Panc1 (cell line): ENCODE data around the gene TRDN. TPM values are rescaled to one million over a fixed set of nuclear protein-coding genes. Genes with fewer than 3 reads are reported as not detected.

Experiments used
- ATAC-seq: fragments of 200-7000 bp; cut with Tn5 transposase; 2 replicates; pipeline ENCODE4 v1.9.1; 2020; ENCODE audit warnings: mild to moderate bottlenecking, moderate library complexity
- BruUV-seq: library from RNA; stranded (reverse); fragments of 400-500 nt; replicated peaks from 2 replicates; lab custom pipeline; 2021; lab: Mats Ljungman, UMichigan
- CTCF ChIA-PET: fragments of 300-600 bp; sonication (Branson Sonifier 250); formaldehyde crosslinking; loops from one replicate; lab custom pipeline; 2022; ENCODE audit warnings: antibody characterized with exemption; lab: Charles Lee
- POLR2A ChIA-PET: fragments of 300-600 bp; sonication (Branson Sonifier 250); formaldehyde crosslinking; loops from one replicate; lab custom pipeline; 2022; ENCODE audit warnings: antibody characterized with exemption; lab: Charles Lee
- DNase-seq: peaks from one replicate; pipeline ENCODE4 v3.0.0-alpha.2; 2010; ENCODE audit warnings: low read depth, low spot score
- H3K27ac ChIP-seq: 2 replicates; pipeline ENCODE4 v1.5.1; 2011; ENCODE audit warnings: mild to moderate bottlenecking, low read length, inconsistent platforms
- H3K27me3 ChIP-seq: fragments of 200-500 bp; sonication (Bioruptor generic); 2 replicates; pipeline ENCODE4 v1.6.0; 2014; ENCODE audit warnings: low read length, inconsistent platforms; ENCODE audit not compliant: control insufficient read depth, insufficient read depth
- H3K36me3 ChIP-seq: fragments of 200-500 bp; sonication (Bioruptor generic); 2 replicates; pipeline ENCODE4 v1.5.1; 2014; ENCODE audit warnings: inconsistent platforms, mild to moderate bottlenecking, low read length, moderate library complexity; ENCODE audit not compliant: control insufficient read depth, insufficient read depth
- H3K4me1 ChIP-seq: 2 replicates; pipeline ENCODE4 v1.5.1; 2011; ENCODE audit warnings: inconsistent platforms, mild to moderate bottlenecking, low read length, moderate library complexity; ENCODE audit not compliant: control insufficient read depth, insufficient read depth
- H3K4me3 ChIP-seq, 2 experiments: 2 replicates each; pipeline ENCODE4 v1.5.1; 2011 to 2012; ENCODE audit warnings: low read depth in 2 of 2, low read length in 2 of 2, mild to moderate bottlenecking in 2 of 2, inconsistent platforms in 1 of 2, moderate library complexity in 1 of 2
- H3K9me3 ChIP-seq: fragments of 200-500 bp; sonication (Bioruptor generic); 2 replicates; pipeline ENCODE4 v1.5.1; 2014; ENCODE audit warnings: low read depth, mild to moderate bottlenecking, inconsistent platforms, low read length, moderate library complexity; ENCODE audit not compliant: control insufficient read depth, insufficient read depth
- CTCF ChIP-seq: fragments of 450-650 bp; IDR thresholded peaks from 2 replicates; pipeline ENCODE4 v1.5.1; 2017; ENCODE audit warnings: mild to moderate bottlenecking
- POLR2AphosphoS5 ChIP-seq: IDR thresholded peaks from 2 replicates; pipeline ENCODE4 v1.6.1; 2012; ENCODE audit warnings: mild to moderate bottlenecking, low read depth, low read length, moderate library complexity
- REST ChIP-seq, 2 experiments: IDR thresholded peaks; 2 replicates each; pipeline ENCODE4 v1.6.1; 2011 to 2012; ENCODE audit warnings: low read depth in 2 of 2, control low read depth in 1 of 2, low read length in 1 of 2, mild to moderate bottlenecking in 1 of 2, moderate library complexity in 1 of 2; ENCODE audit not compliant: insufficient read depth in 1 of 2
- SIN3A ChIP-seq: IDR thresholded peaks from 2 replicates; pipeline ENCODE4 v1.6.1; 2012; ENCODE audit warnings: low read depth, mild to moderate bottlenecking, low read length, moderate library complexity, borderline replicate concordance; ENCODE audit not compliant: insufficient read depth
- TCF7L2 ChIP-seq: IDR thresholded peaks from 2 replicates; pipeline ENCODE4 v1.6.1; 2011; ENCODE audit warnings: mild to moderate bottlenecking, low read depth, low read length, inconsistent platforms
- in situ Hi-C: cut with HindIII; loops from 2 replicates; pipeline ENCODE4 v1.10.0; 2016; ENCODE audit warnings: low sequenced_read_pairs, low pct_unique_long_range_greater_than_20kb
- intact Hi-C: fragments of 100-400 bp; cut with micrococcal nuclease; formaldehyde crosslinking; loops from one replicate; pipeline ENCODE4 v1.10.0; 2022; ENCODE audit not compliant: unreplicated experiment
- total RNA-seq: library from RNA; stranded (reverse); gene quantifications from one replicate; pipeline ENCODE4 v1.2.1, GENCODE V29; 2021; ENCODE audit not compliant: unreplicated experiment

Gene TRDN
- total RNA-seq, 1 experiment from 2014 or later, result not detected

- DNase-seq (no peak), ATAC-seq (no peak)
- Histone ChIP-seq H3K27me3 (no peaks in the 10 kb centered on the region), H3K9me3 (no peaks in the 10 kb centered on the region), H3K4me3 (no peak overlapping the region), H3K27ac (no peak overlapping the region), H3K36me3 (no peaks in the 10 kb centered on the region), H3K4me1 (no peaks in the 10 kb centered on the region)
- in situ Hi-C loops, result no loop called here
- intact Hi-C loops, result no loop called here
- ChIA-PET POLR2A (no interaction called here), CTCF (no interaction called here)
- no TSS peak for BruUV-seq
- TF ChIP-seq TCF7L2, result no peak
- no peak for TF ChIP-seq REST (IDR thresholded peaks at IDR 0.05; ENCODE audit: insufficient read depth in 1 of 2, low read depth in 2 of 2, low read length in 1 of 2)
- no peak for TF ChIP-seq POLR2AphosphoS5
- no peak for TF ChIP-seq SIN3A
- TF ChIP-seq CTCF, result no peak
These were observed 421.5 kb downstream of the TRDN start for GRCh38 chr6:123215211-123215610.

GRCh38 chr6:123214433-123214832, 422.3 kb downstream of the TRDN start:
- no peaks in the 10 kb centered on the region for H3K36me3 ChIP-seq
- H3K27ac ChIP-seq, result no peak overlapping the region
- intact Hi-C loops (no loop called here), in situ Hi-C loops (no loop called here)
- H3K4me3 ChIP-seq, result no peak overlapping the region
- no peaks in the 10 kb centered on the region for H3K4me1 ChIP-seq
- no peak for DNase-seq
- no peaks in the 10 kb centered on the region for H3K9me3 ChIP-seq
- TF ChIP-seq POLR2AphosphoS5 (no peak), SIN3A (no peak), CTCF (no peak), TCF7L2 (no peak)
- CTCF ChIA-PET, result no interaction called here
- POLR2A ChIA-PET, result no interaction called here
- no peaks in the 10 kb centered on the region for H3K27me3 ChIP-seq
- BruUV-seq, result no TSS peak
- no peak for ATAC-seq
